Suprapubic skin (tissue), 4 donors: Measurements from ENCODE around the gene ZNF865.

Experiments
- CTCF ChIP-seq, 2 donors: fragments of 200-600 bp in 1 of 2; fragments of 450-650 bp in 1 of 2; sonication (generic) in 1 of 2; IDR thresholded peaks; one replicate each; pipeline ENCODE4 v1.5.1; 2016 to 2019; ENCODE audit warnings: antibody characterized with exemption in 2 of 2, mild to moderate bottlenecking in 1 of 2, moderate library complexity in 1 of 2
- EP300 ChIP-seq: sonication (generic); formaldehyde crosslinking; IDR thresholded peaks from one replicate; pipeline ENCODE4 v1.6.1; 2017; ENCODE audit warnings: antibody characterized with exemption
- POLR2A ChIP-seq, 2 donors: fragments of 450-650 bp; IDR thresholded peaks; one replicate each; pipeline ENCODE4 v1.6.1; 2017; ENCODE audit warnings: antibody characterized with exemption in 2 of 2, mild to moderate bottlenecking in 2 of 2, moderate library complexity in 2 of 2
- POLR2AphosphoS5 ChIP-seq, 3 donors: sonication (generic); formaldehyde crosslinking; IDR thresholded peaks; one replicate each; pipeline ENCODE4 v1.6.1; 2017; ENCODE audit warnings: antibody characterized with exemption in 3 of 3

GRCh38 chr19:55599468-55599841, 6.0 kb upstream of the ZNF865 start, which contains the start of gene FIZ1:
- TF ChIP-seq CTCF (IDR thresholded peaks at IDR 0.05) (no peak), EP300 (no peak), POLR2A (IDR thresholded peaks at IDR 0.05) (no peak), POLR2AphosphoS5 (IDR thresholded peaks at IDR 0.05) (peak in 1 of 3 donors; percentile 1)
